ENCODE results near the gene VRK1.

GRCh38 chr14:96756745-96757144 lies 40.4 kb upstream of the VRK1 start:
- TF ChIP-seq CTCF (IDR thresholded peaks at IDR 0.05 in 4 of 5, conservative IDR thresholded peaks at IDR 0.05 in 1 of 5): no peak
- TF ChIP-seq POLR2A (IDR thresholded peaks at IDR 0.05): no peak
